Measurements from ENCODE around the gene TXNL4A. TPM values are rescaled to one million over a fixed set of nuclear protein-coding genes. Genes with fewer than 3 reads are reported as not detected.
"Not testable (repeated sequence)": the region's sequence is repeated elsewhere in the genome, so short reads cannot be mapped to it uniquely, and the experiment has no call there.

TXNL4A gene, protein sequence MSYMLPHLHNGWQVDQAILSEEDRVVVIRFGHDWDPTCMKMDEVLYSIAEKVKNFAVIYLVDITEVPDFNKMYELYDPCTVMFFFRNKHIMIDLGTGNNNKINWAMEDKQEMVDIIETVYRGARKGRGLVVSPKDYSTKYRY
- 100 to 1,000 TPM; 115 to 197 TPM for total RNA-seq

GRCh38 chr18:79988451-79989194 lies at the start of gene TXNL4A:
TSS of gene TXNL4A (minus strand) at chr18:79988563. CDS start at chr18:79988392, 171 bp downstream.
- Mint-ChIP-seq H3K4me1 (peaks cover 19% of the 10 kb centered on the region), H3K4me3 (peak within 1 kb of the TSS; percentile 95), H3K27ac (peak within 1 kb of the TSS; percentile 94), H3K9me3 (no peaks in the 10 kb centered on the region), H3K36me3 (ENCODE audit: low read depth) (peaks cover 42% of the 10 kb centered on the region), H3K27me3 (no peaks in the 10 kb centered on the region)
- ATAC-seq (replicated peaks) = peak; percentile 99

- peaks cover 59% of the 10 kb centered on the region for H3K36me3 Mint-ChIP-seq (ENCODE audit: low read depth)
- ATAC-seq (replicated peaks) = no peak
- H3K27me3 Mint-ChIP-seq = no peaks in the 10 kb centered on the region
- H3K27ac Mint-ChIP-seq = no peak overlapping the region
- no peak overlapping the region for H3K4me3 Mint-ChIP-seq
- H3K9me3 Mint-ChIP-seq = peaks cover 3% of the 10 kb centered on the region
- peaks cover 22% of the 10 kb centered on the region for H3K4me1 Mint-ChIP-seq
Observed at GRCh38 chr18:80037300-80037699, 48.9 kb upstream of the TXNL4A start.

DNA sequence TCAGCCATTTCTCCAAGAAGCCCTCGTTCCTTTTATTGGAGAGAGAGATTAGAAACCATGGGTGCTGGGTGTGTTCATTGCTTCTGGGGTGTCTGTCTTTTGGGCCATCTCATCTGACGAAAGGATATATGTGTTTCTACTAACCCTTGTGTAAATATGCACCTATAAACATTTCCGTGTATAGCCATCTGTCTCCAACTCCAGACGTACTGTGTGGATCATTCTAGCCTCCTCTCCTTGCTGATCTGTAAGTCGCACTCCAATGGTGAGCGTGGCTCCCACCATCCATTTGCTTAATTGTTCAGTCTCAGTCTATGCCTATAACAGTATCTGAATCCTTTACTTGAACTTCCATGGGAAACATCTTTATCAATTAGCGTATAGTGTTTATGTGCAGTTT lies 47.6 kb upstream of the TXNL4A start:
- peaks cover 3% of the 10 kb centered on the region for H3K9me3 Mint-ChIP-seq
- peaks cover 17% of the 10 kb centered on the region for H3K4me1 Mint-ChIP-seq
- no peaks in the 10 kb centered on the region for H3K27me3 Mint-ChIP-seq
- no peak overlapping the region for H3K27ac Mint-ChIP-seq
- H3K36me3 Mint-ChIP-seq (ENCODE audit: low read depth) = peaks cover 48% of the 10 kb centered on the region
- H3K4me3 Mint-ChIP-seq = peak overlapping the region; percentile 93
- ATAC-seq (replicated peaks) = no peak

DNA sequence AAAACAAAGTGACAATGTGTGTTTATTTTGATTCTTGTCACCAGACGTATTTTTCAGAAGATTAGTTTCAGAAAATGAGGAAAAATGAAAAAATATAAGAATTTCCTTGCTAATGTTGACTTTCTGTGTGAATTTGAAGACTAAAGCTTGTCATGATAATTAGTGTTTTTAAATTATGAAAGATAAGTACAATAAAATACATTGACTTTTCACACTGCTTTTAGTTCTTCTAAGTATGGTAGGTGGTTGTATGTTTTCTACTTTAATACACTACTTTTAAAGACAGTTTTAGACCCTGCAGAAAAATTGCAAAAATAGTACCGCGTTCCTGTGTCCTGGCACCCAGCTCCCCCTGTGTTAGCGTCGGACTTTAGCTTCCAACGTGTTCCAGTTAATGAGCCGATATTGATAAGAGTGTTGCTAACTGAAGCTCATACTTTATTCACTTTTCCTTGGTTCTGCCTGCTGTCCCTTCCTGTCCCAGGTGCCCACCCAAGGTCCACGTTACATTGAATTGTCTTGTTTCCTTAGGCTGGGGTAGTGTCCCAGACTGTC lies 46.6 kb upstream of the TXNL4A start:
- peaks cover 37% of the 10 kb centered on the region for H3K36me3 Mint-ChIP-seq (ENCODE audit: low read depth)
- H3K27ac Mint-ChIP-seq = peak overlapping the region; percentile 89
- ATAC-seq (replicated peaks) = no peak
- H3K4me1 Mint-ChIP-seq = peaks cover 16% of the 10 kb centered on the region
- H3K4me3 Mint-ChIP-seq = peak overlapping the region; percentile 93
- no peaks in the 10 kb centered on the region for H3K27me3 Mint-ChIP-seq
- peaks cover 3% of the 10 kb centered on the region for H3K9me3 Mint-ChIP-seq

DNA sequence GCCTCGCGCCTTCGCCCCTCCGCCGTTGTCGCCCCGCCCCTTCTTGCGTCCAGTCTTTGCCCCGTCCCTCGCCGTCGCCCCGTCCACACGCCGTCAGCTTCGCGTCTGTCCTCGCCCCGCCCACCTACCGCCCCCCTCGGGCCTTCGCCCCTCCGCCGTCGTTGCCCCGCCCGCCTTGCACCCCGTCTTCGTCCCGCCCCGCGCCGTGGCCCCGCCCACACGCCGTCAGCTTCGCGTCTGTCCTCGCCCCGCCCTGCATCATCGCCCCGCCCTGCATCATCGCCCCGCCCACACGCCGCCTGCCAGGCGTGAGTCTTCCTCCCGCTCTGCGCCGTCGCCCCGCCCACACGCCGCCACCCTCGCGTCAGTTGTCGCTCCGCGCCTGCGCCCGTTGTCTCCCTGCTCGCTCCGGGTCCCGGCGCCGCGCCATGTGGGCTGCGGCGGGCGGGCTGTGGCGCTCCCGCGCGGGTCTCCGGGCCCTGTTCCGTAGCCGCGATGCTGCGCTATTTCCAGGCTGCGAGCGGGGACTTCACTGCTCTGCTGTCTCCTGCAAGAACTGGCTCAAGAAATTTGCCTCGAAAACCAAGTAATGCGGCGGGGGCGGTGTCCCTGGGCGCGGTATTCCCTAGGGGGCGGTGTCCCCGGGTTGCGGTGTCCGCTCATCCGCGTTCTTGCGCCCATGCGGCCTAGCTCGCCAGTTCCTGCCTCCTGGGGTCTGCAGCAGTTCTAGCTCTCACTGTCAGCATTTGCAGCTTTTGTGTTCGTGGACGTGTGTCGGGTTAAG lies 45.9 kb upstream of the TXNL4A start, which contains the start of gene RBFA:
Gene RBFA (plus strand): TSS at position 367 of the 784 bp plus-strand sequence. CDS start 62 bp downstream, at position 429.
- Mint-ChIP-seq H3K36me3 (ENCODE audit: low read depth) (peaks cover 31% of the 10 kb centered on the region), H3K4me1 (peaks cover 16% of the 10 kb centered on the region), H3K27ac (peak within 1 kb of the TSS; percentile 89), H3K9me3 (peaks cover 7% of the 10 kb centered on the region), H3K27me3 (no peaks in the 10 kb centered on the region), H3K4me3 (peak within 1 kb of the TSS; percentile 93)
- ATAC-seq (replicated peaks) = peak; percentile 87

- Mint-ChIP-seq H3K27ac (peak overlapping the region; percentile 89), H3K36me3 (ENCODE audit: low read depth) (peaks cover 22% of the 10 kb centered on the region), H3K9me3 (peaks cover 7% of the 10 kb centered on the region), H3K27me3 (no peaks in the 10 kb centered on the region), H3K4me1 (peaks cover 16% of the 10 kb centered on the region), H3K4me3 (peak overlapping the region; percentile 93)
- peak; percentile 56 for ATAC-seq (replicated peaks)
Observed at GRCh38 chr18:80033181-80034067, 45.1 kb upstream of the TXNL4A start.

DNA sequence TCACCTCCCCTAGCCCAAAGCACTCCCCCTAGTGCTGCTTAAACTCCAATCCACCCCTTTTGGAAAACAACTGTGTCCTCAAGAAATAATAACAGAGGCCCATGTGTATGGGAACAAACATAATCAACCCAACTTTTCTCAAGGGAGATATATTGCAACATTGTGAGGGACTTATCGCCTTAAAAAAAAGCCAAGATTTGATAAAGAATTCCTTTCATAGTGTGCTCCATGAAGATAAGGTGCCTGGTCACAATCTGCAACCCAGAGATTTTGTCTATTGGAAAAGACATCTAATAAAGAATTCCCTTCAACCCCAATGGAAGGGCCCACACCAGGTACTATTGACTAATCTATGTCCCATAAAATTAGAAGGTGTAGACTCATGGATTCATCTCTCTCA lies 41.3 kb upstream of the TXNL4A start:
- peaks cover 31% of the 10 kb centered on the region for H3K36me3 Mint-ChIP-seq (ENCODE audit: low read depth)
- peaks cover 8% of the 10 kb centered on the region for H3K4me1 Mint-ChIP-seq
- no peak overlapping the region for H3K4me3 Mint-ChIP-seq
- no peak overlapping the region for H3K27ac Mint-ChIP-seq
- H3K27me3 Mint-ChIP-seq = no peaks in the 10 kb centered on the region
- no peak for ATAC-seq (replicated peaks)
- H3K9me3 Mint-ChIP-seq = peaks cover 11% of the 10 kb centered on the region

DNA sequence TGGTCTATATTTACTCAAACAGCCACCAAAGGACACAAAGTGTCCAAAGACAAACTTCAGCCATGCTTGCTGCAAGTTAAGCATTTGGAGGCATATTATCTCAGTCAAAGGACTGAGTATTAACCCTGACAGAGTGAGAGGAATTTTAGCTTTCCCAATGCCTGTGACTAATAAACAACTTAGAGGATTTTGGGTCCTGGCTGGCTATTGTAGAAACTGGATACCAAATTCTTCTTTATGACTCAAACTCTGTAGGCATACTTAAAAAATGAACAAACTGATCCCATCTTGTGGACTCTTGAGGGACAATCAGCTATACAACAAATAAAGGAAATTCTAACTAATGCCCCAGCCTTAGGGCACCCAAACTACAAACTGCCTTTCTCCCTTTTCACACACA lies 39.4 kb upstream of the TXNL4A start:
- not testable (repeated sequence) for H3K4me1 Mint-ChIP-seq; H3K27ac Mint-ChIP-seq; ATAC-seq (replicated peaks); H3K27me3 Mint-ChIP-seq; H3K4me3 Mint-ChIP-seq
- H3K9me3 Mint-ChIP-seq = peaks cover 12% of the 10 kb centered on the region
- peaks cover 31% of the 10 kb centered on the region for H3K36me3 Mint-ChIP-seq (ENCODE audit: low read depth)

- Mint-ChIP-seq H3K9me3 (peaks cover 12% of the 10 kb centered on the region), H3K27me3 (no peaks in the 10 kb centered on the region), H3K4me3 (no peak overlapping the region), H3K36me3 (ENCODE audit: low read depth) (peaks cover 31% of the 10 kb centered on the region), H3K4me1 (no peaks in the 10 kb centered on the region), H3K27ac (no peak overlapping the region)
- ATAC-seq (replicated peaks) = no peak
Observed at GRCh38 chr18:80026363-80026762, 38.0 kb upstream of the TXNL4A start.

DNA sequence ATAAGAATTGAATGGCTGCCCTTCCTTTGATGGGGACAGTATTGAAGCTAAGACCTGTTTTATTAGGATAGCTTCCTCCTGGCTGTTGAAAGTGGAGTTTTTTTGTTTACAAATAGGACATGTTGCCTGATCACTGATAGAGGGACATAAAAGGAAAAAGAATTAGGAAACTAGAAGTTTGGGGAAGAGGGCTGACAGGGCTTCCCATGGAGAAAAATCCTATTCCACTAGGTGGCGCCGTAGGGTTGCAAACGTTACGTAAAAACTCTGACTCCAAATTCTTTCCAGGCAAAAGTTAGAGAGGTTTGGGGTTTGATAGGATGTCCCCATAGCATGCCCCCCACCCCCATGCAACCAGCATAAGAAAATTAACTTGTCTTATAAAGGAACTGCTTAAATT lies 34.8 kb upstream of the TXNL4A start:
- Mint-ChIP-seq H3K36me3 (ENCODE audit: low read depth) (peaks cover 31% of the 10 kb centered on the region), H3K4me3 (no peak overlapping the region), H3K9me3 (peaks cover 14% of the 10 kb centered on the region), H3K27ac (no peak overlapping the region), H3K27me3 (no peaks in the 10 kb centered on the region), H3K4me1 (no peaks in the 10 kb centered on the region)
- no peak for ATAC-seq (replicated peaks)

DNA sequence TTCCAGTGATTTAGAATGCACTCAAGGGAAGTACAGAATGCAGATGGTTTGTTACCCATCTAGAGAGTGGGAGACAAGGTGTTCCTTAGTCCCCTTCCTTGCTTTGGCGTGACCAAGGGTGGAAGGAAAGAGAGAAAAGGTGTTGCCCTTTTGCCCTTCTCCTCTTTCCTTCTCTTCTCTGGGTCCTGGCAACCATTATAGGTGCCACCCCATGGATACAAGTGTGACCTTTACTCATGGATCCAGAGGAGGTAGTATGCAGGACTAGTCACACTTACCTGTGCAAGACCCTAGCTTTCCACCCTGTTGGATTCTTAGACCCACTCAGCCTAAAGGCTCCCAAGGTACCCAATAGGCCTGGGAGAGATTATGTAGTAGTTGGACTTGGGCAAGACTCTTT lies 34.2 kb upstream of the TXNL4A start:
- Mint-ChIP-seq H3K9me3 (peaks cover 16% of the 10 kb centered on the region), H3K4me1 (no peaks in the 10 kb centered on the region), H3K27ac (no peak overlapping the region), H3K4me3 (no peak overlapping the region), H3K27me3 (no peaks in the 10 kb centered on the region), H3K36me3 (ENCODE audit: low read depth) (peaks cover 31% of the 10 kb centered on the region)
- no peak for ATAC-seq (replicated peaks)

- Mint-ChIP-seq H3K4me3 (no peak overlapping the region), H3K4me1 (no peaks in the 10 kb centered on the region), H3K36me3 (ENCODE audit: low read depth) (peaks cover 4% of the 10 kb centered on the region), H3K27me3 (no peaks in the 10 kb centered on the region), H3K9me3 (peaks cover 10% of the 10 kb centered on the region), H3K27ac (no peak overlapping the region)
- ATAC-seq (replicated peaks) = no peak
Observed at GRCh38 chr18:80012714-80013113, 24.4 kb upstream of the TXNL4A start.

- not testable (repeated sequence) for H3K4me3 Mint-ChIP-seq; H3K4me1 Mint-ChIP-seq; H3K36me3 Mint-ChIP-seq (ENCODE audit: low read depth); H3K27me3 Mint-ChIP-seq; H3K9me3 Mint-ChIP-seq; ATAC-seq (replicated peaks); H3K27ac Mint-ChIP-seq
Observed at GRCh38 chr18:80011496-80012137, 23.3 kb upstream of the TXNL4A start.
